ENCODE results near the gene NKIRAS1. TPM values are rescaled to one million over a fixed set of nuclear protein-coding genes. Genes with fewer than 3 reads are reported as not detected.

NKIRAS1 gene
- total RNA-seq, 2 donors from 2014 or later = 18.4 to 19.8 TPM

DNA sequence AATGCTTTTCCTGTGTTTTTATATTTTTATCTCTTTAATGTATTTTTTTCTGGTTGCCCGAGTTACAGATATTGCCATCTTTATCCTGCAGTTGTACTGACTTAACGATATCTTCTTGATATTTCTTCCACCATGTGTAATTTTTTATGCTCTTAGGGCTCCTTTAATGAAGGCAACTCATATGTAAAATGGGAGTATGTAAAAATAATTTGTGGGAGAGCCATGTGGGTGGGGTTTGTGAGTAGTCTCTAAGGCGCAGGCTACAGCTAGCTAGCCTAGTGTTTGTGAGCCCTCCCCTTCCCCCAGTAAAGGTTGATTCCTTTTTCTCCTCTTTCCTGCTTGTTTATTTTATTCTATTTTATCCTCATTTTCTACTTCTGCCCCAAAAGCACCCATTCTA, 72.9 kb downstream of the NKIRAS1 start:
- no peak overlapping the region for H3K27ac ChIP-seq
- no peak overlapping the region for H3K4me3 ChIP-seq
- TF ChIP-seq, protein P1, sequence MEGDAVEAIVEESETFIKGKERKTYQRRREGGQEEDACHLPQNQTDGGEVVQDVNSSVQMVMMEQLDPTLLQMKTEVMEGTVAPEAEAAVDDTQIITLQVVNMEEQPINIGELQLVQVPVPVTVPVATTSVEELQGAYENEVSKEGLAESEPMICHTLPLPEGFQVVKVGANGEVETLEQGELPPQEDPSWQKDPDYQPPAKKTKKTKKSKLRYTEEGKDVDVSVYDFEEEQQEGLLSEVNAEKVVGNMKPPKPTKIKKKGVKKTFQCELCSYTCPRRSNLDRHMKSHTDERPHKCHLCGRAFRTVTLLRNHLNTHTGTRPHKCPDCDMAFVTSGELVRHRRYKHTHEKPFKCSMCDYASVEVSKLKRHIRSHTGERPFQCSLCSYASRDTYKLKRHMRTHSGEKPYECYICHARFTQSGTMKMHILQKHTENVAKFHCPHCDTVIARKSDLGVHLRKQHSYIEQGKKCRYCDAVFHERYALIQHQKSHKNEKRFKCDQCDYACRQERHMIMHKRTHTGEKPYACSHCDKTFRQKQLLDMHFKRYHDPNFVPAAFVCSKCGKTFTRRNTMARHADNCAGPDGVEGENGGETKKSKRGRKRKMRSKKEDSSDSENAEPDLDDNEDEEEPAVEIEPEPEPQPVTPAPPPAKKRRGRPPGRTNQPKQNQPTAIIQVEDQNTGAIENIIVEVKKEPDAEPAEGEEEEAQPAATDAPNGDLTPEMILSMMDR (IDR thresholded peaks at IDR 0.05) = no peak
- H3K36me3 ChIP-seq = no peaks in the 10 kb centered on the region
- no peaks in the 10 kb centered on the region for H3K9me3 ChIP-seq
- DNase-seq (ENCODE audit: low spot score) = no peak
- no peaks in the 10 kb centered on the region for H3K27me3 ChIP-seq
- peaks cover 0 to 8% of the 10 kb centered on the region in 2 donors for H3K4me1 ChIP-seq

Other genes starting within 250 kb of the NKIRAS1 start
- gene UBE2E1, start 111.0 kb downstream of the NKIRAS1 start, total RNA-seq = 10 to 100 TPM; 30.8 to 41.4 TPM
- 1,000 to 10,000 TPM in 1 of 2 donors, 100 to 1,000 TPM in 1; 608 to 1,311 TPM for gene RPL15, start 142 bp upstream of the NKIRAS1 start, total RNA-seq
- gene NR1D2, start 28.3 kb upstream of the NKIRAS1 start, total RNA-seq = 10 to 100 TPM; 15.8 to 27.7 TPM